Endothelial cell of umbilical vein (primary cell): ENCODE measurements around the gene COPS3. TPM values are rescaled to one million over a fixed set of nuclear protein-coding genes. Genes with fewer than 3 reads are reported as not detected.

Experiments
- BruUV-seq: library from RNA; stranded (reverse); fragments of 400-500 nt; replicated peaks from 2 replicates; lab custom pipeline; 2021; lab: Mats Ljungman, UMichigan
- CTCF ChIA-PET: fragments of 300-600, 350-600 bp; sonication (Branson Sonifier 250); formaldehyde crosslinking; loops from one replicate; lab custom pipeline; 2021; ENCODE audit warnings: antibody characterized with exemption, inconsistent platforms; lab: Charles Lee
- POLR2A ChIA-PET: fragments of 300-600, 350-600 bp; sonication (Branson Sonifier 250); formaldehyde crosslinking; loops from one replicate; lab custom pipeline; 2021; ENCODE audit warnings: antibody characterized with exemption, inconsistent platforms; lab: Charles Lee
- DNase-seq: peaks from one replicate; pipeline ENCODE4 v3.0.0-alpha.2; 2011; ENCODE audit warnings: low read depth, low spot score
- FAIRE-seq: peaks from 2 replicates; lab custom pipeline; 2011; peaks lifted over from hg19 to GRCh38; lab: Jason Lieb, UNC
- H2AFZ ChIP-seq: 2 replicates; pipeline ENCODE4 v1.6.0; 2012; ENCODE audit warnings: low read depth, low read length, control low read depth, inconsistent platforms
- H3K27ac ChIP-seq: 2 replicates; pipeline ENCODE4 v1.5.1; 2011; ENCODE audit warnings: low read depth, mild to moderate bottlenecking, control low read depth, low read length, moderate library complexity; ENCODE audit not compliant: insufficient read depth
- H3K27me3 ChIP-seq, 2 experiments: 2 replicates each; pipeline versions ENCODE4 v1.6.0 to v1.6.1; 2011; ENCODE audit warnings: low read length in 2 of 2, mixed read lengths in 1 of 2; ENCODE audit not compliant: control insufficient read depth in 2 of 2, insufficient read depth in 2 of 2
- H3K36me3 ChIP-seq, 2 experiments: 2 replicates in 1 of 2; 3 replicates in 1 of 2; pipeline ENCODE4 v1.5.1; 2011; ENCODE audit warnings: low read length in 2 of 2, mild to moderate bottlenecking in 1 of 2, moderate library complexity in 1 of 2; ENCODE audit not compliant: control insufficient read depth in 2 of 2, insufficient read depth in 2 of 2; ENCODE audit errors: extremely low read depth in 1 of 2
- H3K4me1 ChIP-seq: 3 replicates; pipeline ENCODE4 v1.5.1; 2011; ENCODE audit warnings: mild to moderate bottlenecking, low read length; ENCODE audit not compliant: control insufficient read depth, insufficient read depth; ENCODE audit errors: extremely low read depth
- H3K4me2 ChIP-seq: 2 replicates; pipeline ENCODE4 v1.6.1; 2011; ENCODE audit warnings: low read length, control low read depth, mixed read lengths; ENCODE audit not compliant: insufficient read depth
- H3K4me3 ChIP-seq, 3 experiments: fragments of 200-600 bp in 1 of 3; sonication (generic), shearing (Covaris generic) in 1 of 3; replicated peaks in 1 of 3; 2 replicates each; pipeline ENCODE4 v1.5.1; 2011 to 2016; ENCODE audit warnings: control low read depth in 3 of 3, low read length in 3 of 3, mild to moderate bottlenecking in 2 of 3, inconsistent platforms in 1 of 3, low read depth in 1 of 3, moderate library complexity in 1 of 3; ENCODE audit not compliant: insufficient read depth in 1 of 3
- H3K79me2 ChIP-seq: 2 replicates; pipeline ENCODE4 v1.6.0; 2012; ENCODE audit warnings: low read length, inconsistent platforms; ENCODE audit not compliant: control insufficient read depth, insufficient read depth
- H3K9ac ChIP-seq: replicated peaks from 2 replicates; pipeline ENCODE3; 2011; ENCODE audit warnings: low read length, control low read depth; ENCODE audit not compliant: insufficient read depth; ENCODE audit errors: extremely low read depth
- H3K9me1 ChIP-seq: replicated peaks from 3 replicates; pipeline ENCODE4 v1.6.0; 2011; ENCODE audit warnings: mild to moderate bottlenecking, low read length; ENCODE audit not compliant: control insufficient read depth, insufficient read depth; ENCODE audit errors: extremely low read depth
- H3K9me3 ChIP-seq: replicated peaks from 2 replicates; pipeline ENCODE4 v1.5.1; 2012; ENCODE audit warnings: low read length, inconsistent platforms; ENCODE audit not compliant: control insufficient read depth, insufficient read depth
- H4K20me1 ChIP-seq: replicated peaks from 2 replicates; pipeline ENCODE3; 2011; ENCODE audit warnings: mild to moderate bottlenecking, low read length; ENCODE audit not compliant: control insufficient read depth, insufficient read depth; ENCODE audit errors: extremely low read depth
- JUN ChIP-seq: IDR thresholded peaks from 2 replicates; pipeline ENCODE4 v1.6.1; 2011; ENCODE audit warnings: borderline replicate concordance, low read depth; ENCODE audit not compliant: insufficient read length, insufficient read depth
- dilution Hi-C: fragments of 300-500 bp; cut with MboI; formaldehyde crosslinking; loops from one replicate; pipeline ENCODE4 v1.15.0; 2019; ENCODE audit warnings: low sequenced_read_pairs; ENCODE audit not compliant: extremely low pct_ligation_motif_present
- intact Hi-C: fragments of 100-400 bp; cut with micrococcal nuclease; formaldehyde crosslinking; loops from one replicate; pipeline ENCODE4 v1.10.0; 2022
- polyA plus RNA-seq, 4 experiments: library from polyadenylated mRNA; depleted of rRNA in 3 of 4; stranded (reverse) in 3 of 4; unstranded in 1 of 4; fragments of >200 nt; gene quantifications; 2 replicates each; pipeline versions ENCODE4 v1.2.1 to v1.2.3, GENCODE V29; 2011 to 2012; ENCODE audit warnings: missing spikeins in 1 of 4
- total RNA-seq: library from RNA; stranded (reverse); gene quantifications from 2 replicates; pipeline ENCODE4 v1.2.3, GENCODE V29; 2021
- TF ChIP-seq, protein P1 (sequence below), 2 donors: IDR thresholded peaks; 1 replicate in 1 of 2; 2 replicates in 1 of 2; pipeline ENCODE4 v1.5.1; 2011; ENCODE audit warnings: low read length in 2 of 2, mild to moderate bottlenecking in 2 of 2, moderate library complexity in 2 of 2, control low read depth in 1 of 2, inconsistent platforms in 1 of 2, low read depth in 1 of 2; ENCODE audit not compliant: insufficient read depth in 1 of 2; ENCODE audit errors: extremely low read depth in 1 of 2
- TF ChIP-seq, protein P2 (sequence below): IDR thresholded peaks from 2 replicates; pipeline ENCODE4 v1.6.1; 2011; ENCODE audit not compliant: insufficient read depth, insufficient read length

The COPS3 gene
- total and polyA plus RNA-seq, 2 donors (not counting 3 experiments of a cell fraction or from before 2014, with no cell fraction given): 54.8 to 80.9 TPM

DNA sequence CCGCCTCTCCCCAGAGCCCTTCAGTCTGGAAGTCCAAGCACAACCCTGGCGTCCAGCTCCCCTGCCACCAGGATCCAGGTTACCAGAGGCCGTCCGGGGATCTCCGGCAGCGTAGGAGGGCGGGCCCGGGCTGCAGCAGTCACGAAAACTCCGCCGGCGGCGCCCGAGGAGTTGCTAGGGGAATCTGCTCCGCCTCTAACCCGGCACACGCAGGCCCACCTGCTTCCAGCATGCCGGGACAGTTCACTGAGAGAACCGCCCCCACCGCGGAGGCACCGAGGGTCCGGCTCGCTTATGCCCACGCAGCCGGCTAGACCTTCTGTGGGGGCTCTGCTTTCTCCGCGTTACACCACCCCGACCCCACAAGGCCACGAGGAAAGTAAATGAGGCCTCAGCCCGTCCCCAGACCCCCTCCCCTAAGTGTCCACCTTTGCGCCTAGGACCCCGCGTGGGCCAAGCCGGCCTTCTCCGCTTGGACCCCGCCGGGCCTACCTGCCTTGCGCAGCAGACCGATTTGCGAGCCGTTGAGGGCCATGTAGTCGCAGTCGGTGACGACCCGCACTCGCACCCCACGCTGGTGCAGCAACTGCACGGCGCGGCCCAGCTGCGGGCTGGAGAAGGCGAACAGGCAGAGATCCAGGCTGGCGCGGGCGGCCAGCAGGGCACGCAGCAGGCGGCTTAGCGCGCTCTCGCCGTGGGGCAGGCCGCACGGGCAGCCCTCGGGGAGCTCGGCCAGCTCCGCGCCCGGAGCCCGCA lies 75.5 kb downstream of the COPS3 start:
- H2AFZ ChIP-seq: peak overlapping the region; percentile 93
- H3K79me2 ChIP-seq: no peaks in the 10 kb centered on the region
- H3K9me3 ChIP-seq: no peaks in the 10 kb centered on the region
- ChIA-PET CTCF (interaction anchor here (0.7 to 2.5 kb wide), 5 partner anchors 14 to 205 kb away, joined by 3 to 8 read pairs (median 5); no protein-coding TSS in a partner anchor), POLR2A (no interaction called here)
- no peaks in the 10 kb centered on the region for H3K36me3 ChIP-seq
- H3K9me1 ChIP-seq: no peaks in the 10 kb centered on the region
- H3K9ac ChIP-seq: peak overlapping the region; percentile 52
- H3K27ac ChIP-seq: no peak overlapping the region
- intact Hi-C loops (loop anchor here (1.0 to 5.0 kb wide), 4 partner anchors 8 to 612 kb away; no protein-coding TSS in a partner anchor), dilution Hi-C loops (no loop called here)
- H3K27me3 ChIP-seq: no peaks in the 10 kb centered on the region
- H3K4me2 ChIP-seq: peak overlapping the region; percentile 86
- H3K4me1 ChIP-seq: peaks cover 13% of the 10 kb centered on the region
- TF ChIP-seq JUN: no peak
- TF ChIP-seq, protein P1, sequence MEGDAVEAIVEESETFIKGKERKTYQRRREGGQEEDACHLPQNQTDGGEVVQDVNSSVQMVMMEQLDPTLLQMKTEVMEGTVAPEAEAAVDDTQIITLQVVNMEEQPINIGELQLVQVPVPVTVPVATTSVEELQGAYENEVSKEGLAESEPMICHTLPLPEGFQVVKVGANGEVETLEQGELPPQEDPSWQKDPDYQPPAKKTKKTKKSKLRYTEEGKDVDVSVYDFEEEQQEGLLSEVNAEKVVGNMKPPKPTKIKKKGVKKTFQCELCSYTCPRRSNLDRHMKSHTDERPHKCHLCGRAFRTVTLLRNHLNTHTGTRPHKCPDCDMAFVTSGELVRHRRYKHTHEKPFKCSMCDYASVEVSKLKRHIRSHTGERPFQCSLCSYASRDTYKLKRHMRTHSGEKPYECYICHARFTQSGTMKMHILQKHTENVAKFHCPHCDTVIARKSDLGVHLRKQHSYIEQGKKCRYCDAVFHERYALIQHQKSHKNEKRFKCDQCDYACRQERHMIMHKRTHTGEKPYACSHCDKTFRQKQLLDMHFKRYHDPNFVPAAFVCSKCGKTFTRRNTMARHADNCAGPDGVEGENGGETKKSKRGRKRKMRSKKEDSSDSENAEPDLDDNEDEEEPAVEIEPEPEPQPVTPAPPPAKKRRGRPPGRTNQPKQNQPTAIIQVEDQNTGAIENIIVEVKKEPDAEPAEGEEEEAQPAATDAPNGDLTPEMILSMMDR (IDR thresholded peaks at IDR 0.05; ENCODE audit: extremely low read depth in 1 of 2, insufficient read depth in 1 of 2, low read depth in 1 of 2, low read length in 2 of 2): no peak
- TF ChIP-seq, protein P2, sequence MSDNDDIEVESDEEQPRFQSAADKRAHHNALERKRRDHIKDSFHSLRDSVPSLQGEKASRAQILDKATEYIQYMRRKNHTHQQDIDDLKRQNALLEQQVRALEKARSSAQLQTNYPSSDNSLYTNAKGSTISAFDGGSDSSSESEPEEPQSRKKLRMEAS: peak; percentile 36
- peak overlapping the region; percentile 36 to 53 (median 48) for H3K4me3 ChIP-seq
- no TSS peak for BruUV-seq
- no peaks in the 10 kb centered on the region for H4K20me1 ChIP-seq
- DNase-seq (peak; percentile 41), FAIRE-seq (peak; percentile 67)
